SK-N-SH (cell line): ENCODE results near the gene AGAP1. TPM values are rescaled to one million over a fixed set of nuclear protein-coding genes. Genes with fewer than 3 reads are reported as not detected.

Experiments
- CTCF ChIA-PET: fragments of 300-600, 350-600 bp; formaldehyde crosslinking; extraction: SDS; loops from one replicate; lab custom pipeline; 2021; lab: Yijun Ruan, JAX
- POLR2A ChIA-PET: fragments of 350-600 bp; sonication (Branson Sonifier 250); formaldehyde crosslinking; extraction: SDS; loops from one replicate; lab custom pipeline; 2020; ENCODE audit warnings: antibody characterized with exemption, inconsistent platforms; lab: Yijun Ruan, JAX
- DNase-seq: peaks from one replicate; pipeline ENCODE4 v3.0.0; 2012
- H2AFZ ChIP-seq: fragments of 200-600 bp; sonication (generic); 2 replicates; pipeline ENCODE4 v1.8.1; 2016; ENCODE audit warnings: antibody characterized with exemption, mild to moderate bottlenecking, low read depth
- H3F3A ChIP-seq: fragments of 200-600 bp; sonication (generic); replicated peaks from 2 replicates; pipeline ENCODE3; 2016; ENCODE audit warnings: antibody characterized with exemption, mild to moderate bottlenecking; ENCODE audit not compliant: insufficient read depth
- H3K27ac ChIP-seq, 2 experiments: fragments of 200-500 bp in 1 of 2; fragments of 200-600 bp in 1 of 2; sonication (Bioruptor generic) in 1 of 2; sonication (generic), shearing (Covaris generic) in 1 of 2; 2 replicates each; pipeline versions ENCODE4 v1.5.1 to v1.6.1; 2014 to 2016; ENCODE audit warnings: low read depth in 2 of 2, inconsistent platforms in 1 of 2, low read length in 1 of 2, mild to moderate bottlenecking in 1 of 2, mixed read lengths in 1 of 2
- H3K27me3 ChIP-seq: fragments of 200-600 bp; sonication (generic), shearing (Covaris generic); 2 replicates; pipeline ENCODE4 v1.6.1; 2016; ENCODE audit warnings: mixed run types; ENCODE audit not compliant: insufficient read depth
- H3K36me3 ChIP-seq, 2 experiments: fragments of 200-500 bp in 1 of 2; fragments of 200-600 bp in 1 of 2; sonication (Bioruptor generic) in 1 of 2; sonication (generic) in 1 of 2; replicated peaks in 1 of 2; 2 replicates each; pipeline versions ENCODE3 to v1.5.1; 2014 to 2016; ENCODE audit warnings: low read length in 1 of 2, mild to moderate bottlenecking in 1 of 2; ENCODE audit not compliant: insufficient read depth in 2 of 2, control insufficient read depth in 1 of 2
- H3K4me1 ChIP-seq, 2 experiments: fragments of 200-500 bp in 1 of 2; fragments of 200-600 bp in 1 of 2; sonication (Bioruptor generic) in 1 of 2; sonication (generic), shearing (Covaris generic) in 1 of 2; 2 replicates each; pipeline versions ENCODE4 v1.5.1 to v1.6.1; 2014 to 2016; ENCODE audit warnings: low read depth in 1 of 2, low read length in 1 of 2, mixed run types in 1 of 2; ENCODE audit not compliant: insufficient read depth in 2 of 2, control insufficient read depth in 1 of 2
- H3K4me2 ChIP-seq: fragments of 200-600 bp; sonication (generic), shearing (Covaris generic); 2 replicates; pipeline ENCODE4 v1.6.1; 2017; ENCODE audit warnings: mixed run types
- H3K4me3 ChIP-seq, 2 experiments: fragments of 200-500 bp in 1 of 2; fragments of 200-600 bp in 1 of 2; sonication (Bioruptor generic) in 1 of 2; sonication (generic), shearing (Covaris generic) in 1 of 2; 2 replicates each; pipeline versions ENCODE4 v1.5.1 to v1.8.1; 2014 to 2016; ENCODE audit warnings: low read depth in 2 of 2, inconsistent platforms in 1 of 2, low read length in 1 of 2, mild to moderate bottlenecking in 1 of 2, mixed read lengths in 1 of 2, moderate library complexity in 1 of 2
- H3K79me2 ChIP-seq: fragments of 200-600 bp; sonication (generic); 2 replicates; pipeline ENCODE4 v1.8.1; 2017; ENCODE audit warnings: mild to moderate bottlenecking; ENCODE audit not compliant: insufficient read depth
- H3K9ac ChIP-seq: fragments of 200-600 bp; sonication (generic); 2 replicates; pipeline ENCODE4 v1.6.1; 2017; ENCODE audit warnings: mixed run types
- H3K9me2 ChIP-seq: fragments of 200-600 bp; sonication (generic); 2 replicates; pipeline ENCODE4 v1.6.1; 2017; ENCODE audit warnings: mixed run types
- H3K9me3 ChIP-seq: fragments of 200-600 bp; sonication (generic); 2 replicates; pipeline ENCODE4 v1.6.1; 2017; ENCODE audit warnings: mixed run types, mild to moderate bottlenecking, moderate library complexity
- H4K20me1 ChIP-seq: fragments of 200-600 bp; sonication (generic); 2 replicates; pipeline ENCODE4 v1.6.1; 2017; ENCODE audit warnings: mild to moderate bottlenecking, mixed run types; ENCODE audit not compliant: insufficient read depth
- CHD2 ChIP-seq: fragments of 150-350 bp; IDR thresholded peaks from 2 replicates; pipeline ENCODE4 v1.6.1; 2018; ENCODE audit warnings: low read length; ENCODE audit not compliant: partially characterized antibody
- CTCF ChIP-seq: fragments of 200-600 bp; sonication (generic); IDR thresholded peaks from 2 replicates; pipeline ENCODE4 v1.6.1; 2017; ENCODE audit warnings: antibody characterized with exemption, mild to moderate bottlenecking, moderate library complexity
- ELF1 ChIP-seq: IDR thresholded peaks from 2 replicates; pipeline ENCODE4 v1.4.0; 2012
- FOSL2 ChIP-seq: IDR thresholded peaks from 2 replicates; pipeline ENCODE4 v1.4.0; 2012; ENCODE audit warnings: low read depth, mild to moderate bottlenecking, moderate library complexity, borderline replicate concordance
- GABPA ChIP-seq: IDR thresholded peaks from 2 replicates; pipeline ENCODE4 v1.4.0; 2012; ENCODE audit warnings: low read depth, mild to moderate bottlenecking
- JUND ChIP-seq: IDR thresholded peaks from 2 replicates; pipeline ENCODE4 v1.4.0; 2012
- MEF2A ChIP-seq: IDR thresholded peaks from 2 replicates; pipeline ENCODE4 v1.4.0; 2012; ENCODE audit warnings: low read depth, borderline replicate concordance
- MXI1 ChIP-seq: IDR thresholded peaks from 2 replicates; pipeline ENCODE4 v1.6.1; 2012; ENCODE audit warnings: mild to moderate bottlenecking, low read depth, low read length, improper control_type of control experiment
- NRF1 ChIP-seq: IDR thresholded peaks from 2 replicates; pipeline ENCODE4 v1.6.1; 2012; ENCODE audit warnings: low read depth, mild to moderate bottlenecking, low read length
- RCOR1 ChIP-seq: fragments of 150-350 bp; IDR thresholded peaks from 2 replicates; pipeline ENCODE4 v1.6.1; 2017; ENCODE audit warnings: antibody characterized with exemption, low read length
- SIN3A ChIP-seq: IDR thresholded peaks from 2 replicates; pipeline ENCODE4 v1.6.1; 2012; ENCODE audit warnings: low read depth, mild to moderate bottlenecking, low read length, moderate library complexity, borderline replicate concordance
- SMC3 ChIP-seq: IDR thresholded peaks from 2 replicates; pipeline ENCODE4 v1.6.1; 2012; ENCODE audit warnings: low read depth, low read length, improper control_type of control experiment
- TCF12 ChIP-seq: IDR thresholded peaks from 2 replicates; pipeline ENCODE4 v1.4.0; 2012
- TEAD4 ChIP-seq: IDR thresholded peaks from 2 replicates; pipeline ENCODE4 v1.4.0; 2012; ENCODE audit warnings: mild to moderate bottlenecking, borderline replicate concordance; ENCODE audit not compliant: insufficient read depth
- YY1 ChIP-seq: IDR thresholded peaks from 2 replicates; pipeline ENCODE4 v1.4.0; 2012; ENCODE audit warnings: low read depth, mild to moderate bottlenecking
- ZBTB33 ChIP-seq: IDR thresholded peaks from 2 replicates; pipeline ENCODE4 v1.4.0; 2012; ENCODE audit warnings: low read depth, borderline replicate concordance
- WGBS: methylation state at CpG from one replicate; pipeline ENCODE4 v1.1.6; 2017; ENCODE audit warnings: low lambda C conversion rate; 5-methylcytosine and 5-hydroxymethylcytosine counted together
- polyA plus RNA-seq, 3 experiments: library from polyadenylated mRNA; depleted of rRNA; stranded (reverse); fragments of >200 nt; gene quantifications; 2 replicates each; pipeline ENCODE4 v1.2.3, GENCODE V29; 2012
- TF ChIP-seq, protein P1 (sequence below): IDR thresholded peaks from 2 replicates; pipeline ENCODE4 v1.6.1; 2012; ENCODE audit warnings: mild to moderate bottlenecking, low read depth, low read length, moderate library complexity
- TF ChIP-seq, protein P2 (sequence below): fragments of 150-350 bp; IDR thresholded peaks from 2 replicates; pipeline ENCODE4 v1.6.1; 2016; ENCODE audit warnings: mild to moderate bottlenecking, low read depth, low read length

AGAP1 gene
- polyA plus RNA-seq, 1 of the 3 experiments (the other 2 are of a cell fraction) = 8.8 TPM

GRCh38 chr2:235603659-235604058, 109.8 kb downstream of the AGAP1 start:
- Histone ChIP-seq H2AFZ (no peak overlapping the region), H3K27ac (no peak overlapping the region), H3K4me1 (peaks cover 0 to 25% of the 10 kb centered on the region in 2 experiments; a peak in 2 of 4 replicates), H3K79me2 (peaks cover 7% of the 10 kb centered on the region; the same call in 1 of the 2 replicates), H3K4me3 (no peak overlapping the region), H3K27me3 (no peaks in the 10 kb centered on the region), H3K36me3 (no peaks in the 10 kb centered on the region), H3K9ac (no peak overlapping the region), H3K9me3 (no peaks in the 10 kb centered on the region), H3K4me2 (no peak overlapping the region), H3F3A (no peaks in the 10 kb centered on the region), H3K9me2 (no peaks in the 10 kb centered on the region), H4K20me1 (peaks cover 31% of the 10 kb centered on the region; the same call in 1 of the 2 replicates)
- DNase-seq = no peak
- ChIA-PET CTCF (interaction anchor here (1.0 to 2.7 kb wide), 2 partner anchors 67 to 142 kb away, joined by 7 to 15 read pairs; no protein-coding TSS in a partner anchor), POLR2A (no interaction called here)
- no peak for TF ChIP-seq FOSL2
- TF ChIP-seq GABPA = no peak
- TF ChIP-seq JUND = no peak
- no peak for TF ChIP-seq ELF1
- TF ChIP-seq ZBTB33 = no peak
- no peak for TF ChIP-seq NRF1
- no peak for TF ChIP-seq SIN3A
- TF ChIP-seq SMC3 = no peak
- TF ChIP-seq MXI1 = no peak
- TF ChIP-seq, protein P1, sequence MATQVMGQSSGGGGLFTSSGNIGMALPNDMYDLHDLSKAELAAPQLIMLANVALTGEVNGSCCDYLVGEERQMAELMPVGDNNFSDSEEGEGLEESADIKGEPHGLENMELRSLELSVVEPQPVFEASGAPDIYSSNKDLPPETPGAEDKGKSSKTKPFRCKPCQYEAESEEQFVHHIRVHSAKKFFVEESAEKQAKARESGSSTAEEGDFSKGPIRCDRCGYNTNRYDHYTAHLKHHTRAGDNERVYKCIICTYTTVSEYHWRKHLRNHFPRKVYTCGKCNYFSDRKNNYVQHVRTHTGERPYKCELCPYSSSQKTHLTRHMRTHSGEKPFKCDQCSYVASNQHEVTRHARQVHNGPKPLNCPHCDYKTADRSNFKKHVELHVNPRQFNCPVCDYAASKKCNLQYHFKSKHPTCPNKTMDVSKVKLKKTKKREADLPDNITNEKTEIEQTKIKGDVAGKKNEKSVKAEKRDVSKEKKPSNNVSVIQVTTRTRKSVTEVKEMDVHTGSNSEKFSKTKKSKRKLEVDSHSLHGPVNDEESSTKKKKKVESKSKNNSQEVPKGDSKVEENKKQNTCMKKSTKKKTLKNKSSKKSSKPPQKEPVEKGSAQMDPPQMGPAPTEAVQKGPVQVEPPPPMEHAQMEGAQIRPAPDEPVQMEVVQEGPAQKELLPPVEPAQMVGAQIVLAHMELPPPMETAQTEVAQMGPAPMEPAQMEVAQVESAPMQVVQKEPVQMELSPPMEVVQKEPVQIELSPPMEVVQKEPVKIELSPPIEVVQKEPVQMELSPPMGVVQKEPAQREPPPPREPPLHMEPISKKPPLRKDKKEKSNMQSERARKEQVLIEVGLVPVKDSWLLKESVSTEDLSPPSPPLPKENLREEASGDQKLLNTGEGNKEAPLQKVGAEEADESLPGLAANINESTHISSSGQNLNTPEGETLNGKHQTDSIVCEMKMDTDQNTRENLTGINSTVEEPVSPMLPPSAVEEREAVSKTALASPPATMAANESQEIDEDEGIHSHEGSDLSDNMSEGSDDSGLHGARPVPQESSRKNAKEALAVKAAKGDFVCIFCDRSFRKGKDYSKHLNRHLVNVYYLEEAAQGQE = no peak
- no peak for TF ChIP-seq YY1
- no peak for TF ChIP-seq CTCF
- TF ChIP-seq RCOR1 = no peak
- TF ChIP-seq, protein P2, sequence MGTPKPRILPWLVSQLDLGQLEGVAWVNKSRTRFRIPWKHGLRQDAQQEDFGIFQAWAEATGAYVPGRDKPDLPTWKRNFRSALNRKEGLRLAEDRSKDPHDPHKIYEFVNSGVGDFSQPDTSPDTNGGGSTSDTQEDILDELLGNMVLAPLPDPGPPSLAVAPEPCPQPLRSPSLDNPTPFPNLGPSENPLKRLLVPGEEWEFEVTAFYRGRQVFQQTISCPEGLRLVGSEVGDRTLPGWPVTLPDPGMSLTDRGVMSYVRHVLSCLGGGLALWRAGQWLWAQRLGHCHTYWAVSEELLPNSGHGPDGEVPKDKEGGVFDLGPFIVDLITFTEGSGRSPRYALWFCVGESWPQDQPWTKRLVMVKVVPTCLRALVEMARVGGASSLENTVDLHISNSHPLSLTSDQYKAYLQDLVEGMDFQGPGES = no peak
- no peak for TF ChIP-seq MEF2A
- TF ChIP-seq CHD2 = no peak
- TF ChIP-seq TCF12 = no peak
- no peak for TF ChIP-seq TEAD4
- WGBS = 93% methylated on average over 8 of the region's 8 CpGs
